ENCODE data around the gene FIGN.

FIGN gene

GRCh38 chr2:163703386-163703785 is 32.4 kb downstream of the FIGN start:
- no peak for DNase-seq

GRCh38 chr2:163701399-163702195 is 34.2 kb downstream of the FIGN start:
- no peak for DNase-seq

- DNase-seq = no peak
Measured at GRCh38 chr2:163698857-163699256, 37.0 kb downstream of the FIGN start.

- no peak for DNase-seq
Measured at GRCh38 chr2:163697846-163698637, 37.8 kb downstream of the FIGN start.

- DNase-seq = no peak
Measured at GRCh38 chr2:163697429-163697828, 38.4 kb downstream of the FIGN start.

GRCh38 chr2:163693484-163693883 is 42.3 kb downstream of the FIGN start:
- DNase-seq = no peak

GRCh38 chr2:163692611-163693482 is 43.0 kb downstream of the FIGN start:
- no peak for DNase-seq

GRCh38 chr2:163692081-163692480 is 43.7 kb downstream of the FIGN start:
- no peak for DNase-seq

GRCh38 chr2:163690896-163691295 is 44.9 kb downstream of the FIGN start:
- no peak for DNase-seq

- no peak for DNase-seq
Measured at GRCh38 chr2:163687217-163687616, 48.6 kb downstream of the FIGN start.

- no peak for DNase-seq
Measured at GRCh38 chr2:163686289-163686688, 49.5 kb downstream of the FIGN start.

- no peak for DNase-seq
Measured at GRCh38 chr2:163682695-163683094, 53.1 kb downstream of the FIGN start.

- no peak for DNase-seq
Measured at GRCh38 chr2:163681745-163682144, 54.1 kb downstream of the FIGN start.

GRCh38 chr2:163675388-163675787 is 60.4 kb downstream of the FIGN start:
- no peak for DNase-seq

- no peak for DNase-seq
Measured at GRCh38 chr2:163673522-163673921, 62.3 kb downstream of the FIGN start.

GRCh38 chr2:163670929-163671328 is 64.9 kb downstream of the FIGN start:
- no peak for DNase-seq

- no peak for DNase-seq
Measured at GRCh38 chr2:163669506-163669905, 66.3 kb downstream of the FIGN start.

- DNase-seq = no peak
Measured at GRCh38 chr2:163667064-163667887, 68.5 kb downstream of the FIGN start.

GRCh38 chr2:163665817-163666216 is 70.0 kb downstream of the FIGN start:
- DNase-seq = no peak

GRCh38 chr2:163665051-163665450 is 70.8 kb downstream of the FIGN start:
- no peak for DNase-seq

- DNase-seq = no peak
Measured at GRCh38 chr2:163664610-163665009, 71.2 kb downstream of the FIGN start.

- DNase-seq = no peak
Measured at GRCh38 chr2:163662141-163662780, 73.5 kb downstream of the FIGN start.

Measured in bone marrow (tissue), 2 donors.